A549 (cell line): ENCODE data around the gene SLC1A3. TPM values are rescaled to one million over a fixed set of nuclear protein-coding genes. Genes with fewer than 3 reads are reported as not detected.

ENCODE experiments used
- ATAC-seq, 2 experiments: fragments of 200-7000 bp in 1 of 2; fragments of >200 bp in 1 of 2; cut with Nextera tagmentation in 1 of 2; cut with Tn5 transposase in 1 of 2; 3 replicates each; pipeline versions ENCODE4 v1.8.0 to v1.9.1; 2018 to 2020; ENCODE audit warnings: mild to moderate bottlenecking in 1 of 2, moderate library complexity in 1 of 2
- CTCF ChIA-PET: fragments of 300-600 bp; sonication (Branson Sonifier 250); formaldehyde crosslinking; extraction: SDS; loops from one replicate; lab custom pipeline; 2021; ENCODE audit warnings: antibody characterized with exemption, inconsistent platforms; lab: Yijun Ruan, JAX
- POLR2A ChIA-PET: fragments of 350-600 bp; formaldehyde crosslinking; extraction: SDS; loops from one replicate; lab custom pipeline; 2021; ENCODE audit warnings: antibody characterized with exemption, inconsistent platforms; lab: Yijun Ruan, JAX
- DNase-seq, 2 experiments: peaks; one replicate each; pipeline versions ENCODE4 v3.0.0 to v3.0.0-alpha.2; 2011 to 2016; ENCODE audit warnings: low read depth in 1 of 2, low spot score in 1 of 2
- FAIRE-seq: peaks from 2 replicates; lab custom pipeline; 2011; peaks lifted over from hg19 to GRCh38; lab: Jason Lieb, UNC
- H3K27ac ChIP-seq, 2 experiments: fragments of >200 bp; sonication (Bioruptor Twin); formaldehyde crosslinking; 3 replicates each; pipeline ENCODE4 v1.5.1; 2016 to 2017
- H3K4me1 ChIP-seq: fragments of >200 bp; sonication (Bioruptor Twin); formaldehyde crosslinking; 3 replicates; pipeline ENCODE4 v1.6.1; 2016
- H3K4me2 ChIP-seq: fragments of >200 bp; sonication (Bioruptor Twin); formaldehyde crosslinking; 3 replicates; pipeline ENCODE4 v1.6.1; 2016
- H3K4me3 ChIP-seq: fragments of >200 bp; sonication (Bioruptor Twin); formaldehyde crosslinking; 3 replicates; pipeline ENCODE4 v1.5.1; 2016
- H3K9me3 ChIP-seq: fragments of >200 bp; sonication (Bioruptor Twin); formaldehyde crosslinking; 3 replicates; pipeline ENCODE4 v1.6.1; 2016
- ATOH8 ChIP-seq: fragments of 250-450 bp; sonication (Bioruptor Pico); IDR thresholded peaks from 2 replicates; pipeline ENCODE4 v1.5.0; 2020; ENCODE audit warnings: low read depth, mild to moderate bottlenecking, moderate library complexity
- ELK1 ChIP-seq: fragments of 150-350 bp; IDR thresholded peaks from 2 replicates; pipeline ENCODE4 v1.6.1; 2014; ENCODE audit warnings: low read depth, mild to moderate bottlenecking, low read length
- FOSL2 ChIP-seq, 2 experiments: fragments of 450-650 bp in 1 of 2; fragments of >200 bp in 1 of 2; sonication (Bioruptor Twin) in 1 of 2; formaldehyde crosslinking; IDR thresholded peaks; 2 replicates each; pipeline versions ENCODE4 v1.5.0 to v1.6.1; 2016 to 2020; ENCODE audit warnings: mild to moderate bottlenecking in 1 of 2, moderate library complexity in 1 of 2
- JUNB ChIP-seq: fragments of >200 bp; sonication (Bioruptor Twin); formaldehyde crosslinking; IDR thresholded peaks from 2 replicates; pipeline ENCODE4 v1.6.1; 2016
- MAFK ChIP-seq: fragments of 450-650 bp; IDR thresholded peaks from 2 replicates; pipeline ENCODE4 v1.6.1; 2014; ENCODE audit not compliant: partially characterized antibody
- NFE2L2 ChIP-seq: fragments of 150-350 bp; conservative IDR thresholded peaks from 2 replicates; pipeline ENCODE4 v1.6.1; 2014; ENCODE audit warnings: low read length
- RCOR1 ChIP-seq: fragments of 150-350 bp; IDR thresholded peaks from 2 replicates; pipeline ENCODE4 v1.6.1; 2014; ENCODE audit warnings: antibody characterized with exemption, low read length, low read depth
- REST ChIP-seq: fragments of 200-600 bp; sonication (generic); IDR thresholded peaks from 2 replicates; pipeline ENCODE4 v1.6.1; 2016; ENCODE audit warnings: antibody characterized with exemption, mild to moderate bottlenecking, moderate library complexity
- RNF2 ChIP-seq: fragments of 200-600 bp; sonication (generic); IDR thresholded peaks from 2 replicates; pipeline ENCODE4 v1.6.1; 2016; ENCODE audit warnings: low read depth, mild to moderate bottlenecking, antibody characterized with exemption, moderate library complexity, borderline replicate concordance
- TP53 ChIP-seq: fragments of 250-450 bp; sonication (Bioruptor Pico); IDR thresholded peaks from 2 replicates; pipeline ENCODE4 v1.5.0; 2021; ENCODE audit warnings: mild to moderate bottlenecking, moderate library complexity
- USF2 ChIP-seq: fragments of 450-650 bp; IDR thresholded peaks from 2 replicates; pipeline ENCODE4 v1.6.1; 2014; ENCODE audit warnings: antibody characterized with exemption
- ZNF302 ChIP-seq: fragments of 250-450 bp; sonication (Bioruptor Pico); IDR thresholded peaks from 2 replicates; pipeline ENCODE4 v1.9.0; 2021; ENCODE audit warnings: inconsistent platforms, mild to moderate bottlenecking, moderate library complexity
- ZSCAN20 ChIP-seq: fragments of 250-450 bp; sonication (Bioruptor Pico); IDR thresholded peaks from 2 replicates; pipeline ENCODE4 v1.8.0; 2022; ENCODE audit warnings: mild to moderate bottlenecking, moderate library complexity
- WGBS: methylation state at CpG from one replicate; pipeline ENCODE4 v1.1.6; 2017; ENCODE audit errors: missing lambda C conversion rate; 5-methylcytosine and 5-hydroxymethylcytosine counted together
- polyA plus RNA-seq, 4 experiments: library from polyadenylated mRNA; depleted of rRNA in 3 of 4; stranded (reverse); fragments of >200 nt; fragmentation: RNase III in 1 of 4; extraction: RNeasy Plus Mini Kit Qiagen cat#74134 plus additional on column Dnase treatment in 1 of 4; gene quantifications; 2 replicates in 3 of 4; 3 replicates in 1 of 4; pipeline ENCODE4 v1.2.3, GENCODE V29; 2011 to 2017
- TF ChIP-seq, protein P1 (sequence below): IDR thresholded peaks from 2 replicates; pipeline ENCODE4 v1.6.1; 2012
- TF ChIP-seq, protein P2 (sequence below): IDR thresholded peaks from 2 replicates; pipeline ENCODE4 v1.6.1; 2012

SLC1A3 gene
- polyA plus RNA-seq, 2 of the 4 experiments (the other 2 are of a cell fraction) = not detected

DNA sequence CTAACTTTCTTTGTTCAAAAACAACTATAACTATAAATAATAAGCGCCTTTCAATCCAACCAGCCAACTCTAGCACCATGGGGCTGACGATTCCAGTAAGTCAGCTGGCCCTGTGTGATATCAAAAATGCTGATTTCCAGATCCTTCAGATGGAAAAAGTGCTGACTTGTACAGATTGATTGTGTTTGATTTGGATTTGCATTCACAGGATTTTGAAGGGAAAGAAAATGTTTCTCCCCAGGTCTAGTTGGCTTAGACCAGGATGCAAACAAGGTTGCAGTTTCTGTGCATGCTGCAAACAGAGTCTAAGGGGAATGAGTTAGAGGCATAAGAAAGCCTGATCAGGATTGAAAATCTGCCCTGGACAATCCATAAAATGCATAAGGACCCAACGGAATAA, 68.9 kb downstream of the SLC1A3 start:
- no peak for ATAC-seq
- no peak for DNase-seq
- no peaks in the 10 kb centered on the region for H3K4me1 ChIP-seq
- H3K27ac ChIP-seq = no peak overlapping the region
- H3K4me3 ChIP-seq = no peak overlapping the region
- H3K4me2 ChIP-seq = no peak overlapping the region
- CTCF ChIA-PET = no interaction called here
- POLR2A ChIA-PET = no interaction called here
- no peak for FAIRE-seq
- TF ChIP-seq FOSL2 (IDR thresholded peaks at IDR 0.05) = no peak
- TF ChIP-seq FOSL2 (CRISPR knock-in tag; IDR thresholded peaks at IDR 0.05) = no peak
- peak; percentile 74 for TF ChIP-seq MAFK
- WGBS = 9% methylated on average over 3 of the region's 3 CpGs
- H3K9me3 ChIP-seq = no peaks in the 10 kb centered on the region

- CTCF ChIA-PET = interaction anchor here (1.0 kb wide), 1 partner anchor 11 kb away, joined by 3 read pairs; no protein-coding TSS in a partner anchor
- 32% methylated on average over 8 of the region's 8 CpGs for WGBS
- no peak for FAIRE-seq
These were observed 73.0 kb downstream of the SLC1A3 start for GRCh38 chr5:36679221-36679989.

More at GRCh38 chr5:36679221-36679989, 73.0 kb downstream of the SLC1A3 start:
- no peaks in the 10 kb centered on the region for H3K9me3 ChIP-seq
- H3K4me3 ChIP-seq = no peak overlapping the region
- no peak for ATAC-seq
- POLR2A ChIA-PET = no interaction called here
- no peak for DNase-seq
- H3K4me1 ChIP-seq = no peaks in the 10 kb centered on the region
- TF ChIP-seq USF2 (no peak), REST (no peak), ATOH8 (CRISPR knock-in tag) (no peak), ELK1 (no peak), TP53 (CRISPR knock-in tag) (no peak), RNF2 (no peak), ZSCAN20 (CRISPR knock-in tag) (no peak), NFE2L2 (no peak), JUNB (no peak), ZNF302 (CRISPR knock-in tag) (no peak), RCOR1 (no peak)
- TF ChIP-seq, protein P1, sequence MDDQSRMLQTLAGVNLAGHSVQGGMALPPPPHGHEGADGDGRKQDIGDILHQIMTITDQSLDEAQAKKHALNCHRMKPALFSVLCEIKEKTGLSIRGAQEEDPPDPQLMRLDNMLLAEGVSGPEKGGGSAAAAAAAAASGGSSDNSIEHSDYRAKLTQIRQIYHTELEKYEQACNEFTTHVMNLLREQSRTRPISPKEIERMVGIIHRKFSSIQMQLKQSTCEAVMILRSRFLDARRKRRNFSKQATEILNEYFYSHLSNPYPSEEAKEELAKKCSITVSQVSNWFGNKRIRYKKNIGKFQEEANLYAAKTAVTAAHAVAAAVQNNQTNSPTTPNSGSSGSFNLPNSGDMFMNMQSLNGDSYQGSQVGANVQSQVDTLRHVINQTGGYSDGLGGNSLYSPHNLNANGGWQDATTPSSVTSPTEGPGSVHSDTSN = no peak
- TF ChIP-seq, protein P2, sequence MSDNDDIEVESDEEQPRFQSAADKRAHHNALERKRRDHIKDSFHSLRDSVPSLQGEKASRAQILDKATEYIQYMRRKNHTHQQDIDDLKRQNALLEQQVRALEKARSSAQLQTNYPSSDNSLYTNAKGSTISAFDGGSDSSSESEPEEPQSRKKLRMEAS = no peak
- no peak overlapping the region for H3K4me2 ChIP-seq
- no peak overlapping the region for H3K27ac ChIP-seq
